K562 (cell line): ENCODE results near the gene LRP1B. TPM values are rescaled to one million over a fixed set of nuclear protein-coding genes. Genes with fewer than 3 reads are reported as not detected.

Experiments used
- ATAC-seq: fragments of 200-7000 bp; cut with Tn5 transposase; 3 replicates; pipeline ENCODE4 v1.9.1; 2020; ENCODE audit warnings: moderate library complexity
- BruUV-seq: library from RNA; stranded (reverse); fragments of 400-500 nt; replicated peaks from 2 replicates; lab custom pipeline; 2021; lab: Mats Ljungman, UMichigan
- CTCF ChIA-PET: fragments of 300-600 bp; formaldehyde crosslinking; extraction: SDS; loops from one replicate; lab custom pipeline; 2021; ENCODE audit warnings: low intra/inter-chr PET ratio; lab: Yijun Ruan, JAX
- POLR2A ChIA-PET: fragments of 300-600, 350-650 bp; sonication (Branson Sonifier 250); formaldehyde crosslinking; extraction: SDS; loops from one replicate; lab custom pipeline; 2021; ENCODE audit warnings: antibody characterized with exemption, inconsistent platforms; lab: Yijun Ruan, JAX
- DNase-seq, 4 experiments: peaks; one replicate each; pipeline versions ENCODE4 v3.0.0 to v3.0.0-alpha.2; 2011 to 2018; ENCODE audit warnings: low spot score in 3 of 4, mixed read lengths in 3 of 4; ENCODE audit errors: extremely low read depth in 1 of 4
- FAIRE-seq: peaks from 2 replicates; lab custom pipeline; 2011; peaks lifted over from hg19 to GRCh38; lab: Jason Lieb, UNC
- H2AFZ ChIP-seq: 2 replicates; pipeline ENCODE4 v1.6.0; 2011; ENCODE audit warnings: low read depth, low read length, control low read depth, inconsistent platforms
- H3K27ac ChIP-seq: fragments of 200-600 bp; 3 replicates; pipeline ENCODE4 v1.8.0; 2011; ENCODE audit warnings: low read depth, mild to moderate bottlenecking, control low read depth, inconsistent platforms, low read length, moderate library complexity, mixed read lengths; ENCODE audit errors: extremely low read depth
- H3K27me3 ChIP-seq, 2 experiments: fragments of 300-600 bp in 1 of 2; 2 replicates in 1 of 2; 3 replicates in 1 of 2; pipeline versions ENCODE4 v1.6.0 to v1.8.0; 2011; ENCODE audit warnings: inconsistent platforms in 2 of 2, low read length in 2 of 2, mild to moderate bottlenecking in 1 of 2, mixed read lengths in 1 of 2, moderate library complexity in 1 of 2; ENCODE audit not compliant: control insufficient read depth in 2 of 2, insufficient read depth in 2 of 2
- H3K36me3 ChIP-seq: fragments of 300-600 bp; 3 replicates; pipeline ENCODE4 v1.8.0; 2011; ENCODE audit warnings: mild to moderate bottlenecking, low read length, inconsistent platforms; ENCODE audit not compliant: control insufficient read depth, insufficient read depth
- H3K4me1 ChIP-seq, 2 experiments: fragments of 200-600 bp in 1 of 2; replicated peaks in 1 of 2; 2 replicates in 1 of 2; 3 replicates in 1 of 2; pipeline versions ENCODE4 v1.5.1 to v1.8.0; 2011; ENCODE audit warnings: inconsistent platforms in 2 of 2, low read length in 2 of 2, mild to moderate bottlenecking in 1 of 2, mixed read lengths in 1 of 2, moderate library complexity in 1 of 2; ENCODE audit not compliant: control insufficient read depth in 2 of 2, insufficient read depth in 2 of 2
- H3K4me2 ChIP-seq: 2 replicates; pipeline ENCODE4 v1.6.1; 2011; ENCODE audit warnings: low read length, control low read depth, inconsistent platforms, mixed read lengths; ENCODE audit not compliant: insufficient read depth
- H3K4me3 ChIP-seq: fragments of 200-600 bp; sonication (generic), shearing (Covaris generic); 2 replicates; pipeline ENCODE4 v1.5.1; 2016; ENCODE audit warnings: control low read depth, inconsistent platforms
- H3K79me2 ChIP-seq: fragments of 200-600 bp; 3 replicates; pipeline ENCODE4 v1.8.0; 2011; ENCODE audit warnings: low read length, inconsistent platforms; ENCODE audit not compliant: control insufficient read depth, insufficient read depth
- H3K9ac ChIP-seq, 2 experiments: 2 replicates each; pipeline versions ENCODE4 v1.6.0 to v1.6.1; 2011; ENCODE audit warnings: low read depth in 2 of 2, low read length in 2 of 2, control low read depth in 1 of 2, inconsistent platforms in 1 of 2, mild to moderate bottlenecking in 1 of 2, mixed read lengths in 1 of 2; ENCODE audit not compliant: insufficient read depth in 1 of 2
- H3K9me1 ChIP-seq: one replicate; pipeline ENCODE4 v1.6.0; 2011; ENCODE audit warnings: inconsistent platforms, mild to moderate bottlenecking, low read length, moderate library complexity; ENCODE audit not compliant: control insufficient read depth, insufficient read depth
- H3K9me3 ChIP-seq: replicated peaks from 2 replicates; pipeline ENCODE4 v1.5.1; 2011; ENCODE audit warnings: low read depth, low read length, inconsistent platforms; ENCODE audit not compliant: control insufficient read depth, insufficient read depth
- H4K20me1 ChIP-seq: replicated peaks from 2 replicates; pipeline ENCODE4 v1.6.1; 2011; ENCODE audit warnings: low read length, inconsistent platforms, mixed read lengths; ENCODE audit not compliant: control insufficient read depth, insufficient read depth
- MBD1 ChIP-seq: fragments of 250-450 bp; sonication (Bioruptor Pico); IDR thresholded peaks from 2 replicates; pipeline ENCODE4 v1.8.0; 2022; ENCODE audit warnings: inconsistent platforms
- SMAD1 ChIP-seq: fragments of 150-350 bp; IDR thresholded peaks from 2 replicates; pipeline ENCODE4 v1.6.1; 2014; ENCODE audit warnings: low read length, low read depth; ENCODE audit not compliant: partially characterized antibody
- SNRNP70 ChIP-seq: fragments of 200-400 bp; formaldehyde crosslinking; optimal IDR thresholded peaks from 2 replicates; pipeline ENCODE3; 2017; ENCODE audit warnings: low read depth, low read length
- ZNF395 ChIP-seq: fragments of 200-800 bp; sonication (Bioruptor generic); IDR thresholded peaks from 2 replicates; pipeline ENCODE4 v1.6.1; 2017; ENCODE audit warnings: missing genetic modification characterization, missing compliant biosample characterization
- ZNF592 ChIP-seq: fragments of 450-650 bp; IDR thresholded peaks from 2 replicates; pipeline ENCODE4 v1.6.1; 2017; ENCODE audit warnings: antibody characterized with exemption, mild to moderate bottlenecking
- WGBS: fragments of 100-300 bp; shearing (Covaris generic); methylation state at CpG from one replicate; pipeline ENCODE4 v1.1.6; 2016; ENCODE audit warnings: low coverage, mixed read lengths; ENCODE audit not compliant: insufficient coverage; ENCODE audit errors: missing lambda C conversion rate; 5-methylcytosine and 5-hydroxymethylcytosine counted together
- in situ Hi-C: fragments of 300-500 bp; cut with MboI; formaldehyde crosslinking; loops from 4 replicates; pipeline ENCODE4 v1.15.0; 2018; ENCODE audit warnings: inconsistent platforms, mixed read lengths
- intact Hi-C: fragments of 100-400 bp; cut with micrococcal nuclease; formaldehyde crosslinking; loops from 2 replicates; pipeline ENCODE4 v1.14.2; 2022
- polyA plus RNA-seq, 8 experiments: library from polyadenylated mRNA; depleted of rRNA in 4 of 8; stranded (reverse) in 5 of 8; unstranded in 3 of 8; fragments of >200 nt; fragmentation: Nextera tagmentation in 2 of 8; fragmentation: Illumina TruSeq in 1 of 8; extraction: Ambion mirVana in 2 of 8; extraction: Trizol in 1 of 8; gene quantifications; 2 replicates each; pipeline versions ENCODE4 v1.2.1 to v1.2.3, GENCODE V29; 2011 to 2014; ENCODE audit warnings: inconsistent platforms in 1 of 8, missing spikeins in 1 of 8
- total RNA-seq, 7 experiments: library from RNA; depleted of rRNA in 6 of 7; stranded (reverse); fragments of >200 nt in 6 of 7; fragmentation: Illumina TruSeq in 2 of 7; extraction: Trizol in 2 of 7; gene quantifications; 2 replicates each; pipeline versions ENCODE4 v1.2.1 to v1.2.3, GENCODE V29; 2011 to 2021; ENCODE audit warnings: low replicate concordance in 1 of 7

LRP1B gene
- total and polyA plus RNA-seq, 9 of the 15 experiments (the other 6 are each of a cell fraction or from before 2014, with no cell fraction given), result not detected

- no peaks in the 10 kb centered on the region for H3K9me1 ChIP-seq
- no peaks in the 10 kb centered on the region for H4K20me1 ChIP-seq
- ChIA-PET POLR2A (no interaction called here), CTCF (no interaction called here)
- no peaks in the 10 kb centered on the region for H3K9me3 ChIP-seq
- intact Hi-C loops (no loop called here), in situ Hi-C loops (no loop called here)
- H3K4me1 ChIP-seq, result no peaks in the 10 kb centered on the region
- H3K27ac ChIP-seq, result no peak overlapping the region
- TF ChIP-seq SNRNP70, result no peak
- no peak for TF ChIP-seq MBD1
- TF ChIP-seq ZNF395 (CRISPR knock-in tag), result no peak
- TF ChIP-seq SMAD1, result no peak
- TF ChIP-seq ZNF592, result no peak
- no peak for ATAC-seq
- WGBS, result 0% methylated on average over 3 of the region's 3 CpGs
- BruUV-seq, result no TSS peak
- no peaks in the 10 kb centered on the region for H3K27me3 ChIP-seq
- no peak for FAIRE-seq
- no peak overlapping the region for H3K4me2 ChIP-seq
- H3K79me2 ChIP-seq, result no peaks in the 10 kb centered on the region
- DNase-seq, result no peak
- H3K36me3 ChIP-seq, result no peaks in the 10 kb centered on the region
- no peak overlapping the region for H3K4me3 ChIP-seq
- no peak overlapping the region for H2AFZ ChIP-seq
- no peak overlapping the region for H3K9ac ChIP-seq
Measured at GRCh38 chr2:140552634-140553033, 1578.2 kb downstream of the LRP1B start.
